A549 treated with CpdA at 1 μM for 4 hours (cell line): ENCODE results near the gene IRAK4. TPM values are rescaled to one million over a fixed set of nuclear protein-coding genes. Genes with fewer than 3 reads are reported as not detected.

ENCODE experiments used
- total RNA-seq: library from RNA; stranded (reverse); fragments of 200-300 nt; extraction: Qiagen RNA extraction; gene quantifications from 5 replicates; pipeline ENCODE4 v1.2.3, GENCODE V29; 2022; ENCODE audit warnings: low read depth

IRAK4 gene
- 3.5 to 5.3 TPM (median 4.5 TPM) in 5 replicates for total RNA-seq

GRCh38 chr12:43758728-43759563 lies at the start of gene IRAK4, which contains the start of gene PUS7L:
TSS of gene IRAK4 (plus strand) at chr12:43758951. CDS start at chr12:43768112, 9,161 bp downstream.
TSS of gene PUS7L (minus strand) at chr12:43758790. CDS start at chr12:43755245, 3,545 bp downstream.

GRCh38 chr12:43805860-43806736 lies 47.3 kb downstream of the IRAK4 start, which contains the start of gene TWF1:
TSS of gene TWF1 (minus strand) at chr12:43806317. CDS start at chr12:43806245, 72 bp downstream.

GRCh38 chr12:43835656-43836474 lies 77.1 kb downstream of the IRAK4 start, which contains the start of gene TMEM117:
TSS of gene TMEM117 (plus strand) at chr12:43836081.

Other genes starting within 250 kb of the IRAK4 start
- not detected in 5 replicates for gene ADAMTS20, start 206.7 kb upstream of the IRAK4 start, total RNA-seq
- gene PUS7L, start 161 bp upstream of the IRAK4 start, total RNA-seq, result 2.6 to 5.5 TPM (median 3.7 TPM) in 5 replicates
- gene TWF1, start 47.4 kb downstream of the IRAK4 start, total RNA-seq, result 67.2 to 96.6 TPM (median 74.5 TPM) in 5 replicates
- 1.5 to 2.8 TPM (median 2.6 TPM) in 5 replicates for gene TMEM117, start 77.1 kb downstream of the IRAK4 start, total RNA-seq